EL (cell line): ENCODE results near the gene UVSSA.
"Not testable (repeated sequence)": the region's sequence is repeated elsewhere in the genome, so short reads cannot be mapped to it uniquely, and the experiment has no call there.

ENCODE experiments used
- DNase-seq: peaks from one replicate; pipeline ENCODE4 v3.0.0-alpha.2; 2016

UVSSA gene

DNA sequence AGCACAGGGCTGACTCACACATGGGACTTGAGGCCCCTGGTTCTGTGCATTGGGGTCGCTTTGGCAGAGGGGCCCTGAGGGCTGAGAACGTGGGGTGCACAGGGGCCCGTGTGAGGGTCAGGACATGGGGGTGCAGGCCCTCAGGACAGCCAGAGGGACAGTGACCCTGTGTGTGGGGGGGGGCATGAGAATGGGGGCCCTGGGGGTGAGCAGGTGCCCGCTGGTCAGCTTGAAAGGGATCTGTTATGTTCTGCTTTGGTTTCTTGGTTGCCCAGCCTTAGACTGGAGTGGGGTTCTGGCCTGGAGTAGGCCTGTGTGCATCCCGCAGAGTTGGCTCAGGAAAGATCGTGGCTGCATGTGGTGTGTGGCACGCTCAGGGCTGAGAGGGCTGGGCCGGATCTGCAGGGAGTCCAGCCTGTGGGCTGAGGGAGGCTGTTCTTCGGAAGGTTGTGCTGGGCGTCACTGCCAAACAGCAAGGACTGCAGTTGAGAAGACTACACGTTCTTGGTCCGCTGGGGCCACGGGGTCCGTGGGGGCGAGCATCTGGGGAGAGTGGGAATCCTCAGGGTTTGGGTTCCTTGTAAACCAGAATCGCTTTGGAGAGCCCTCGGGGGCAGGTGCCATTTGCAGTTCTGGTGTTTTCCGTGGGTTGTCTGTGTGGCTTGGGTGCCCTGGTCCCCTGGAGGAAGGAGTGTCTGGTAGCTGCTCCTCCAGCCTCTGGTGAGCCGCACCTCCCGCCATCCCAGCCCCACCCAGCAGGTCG lies 15.2 kb upstream of the UVSSA start:
- DNase-seq, result no peak

DNA sequence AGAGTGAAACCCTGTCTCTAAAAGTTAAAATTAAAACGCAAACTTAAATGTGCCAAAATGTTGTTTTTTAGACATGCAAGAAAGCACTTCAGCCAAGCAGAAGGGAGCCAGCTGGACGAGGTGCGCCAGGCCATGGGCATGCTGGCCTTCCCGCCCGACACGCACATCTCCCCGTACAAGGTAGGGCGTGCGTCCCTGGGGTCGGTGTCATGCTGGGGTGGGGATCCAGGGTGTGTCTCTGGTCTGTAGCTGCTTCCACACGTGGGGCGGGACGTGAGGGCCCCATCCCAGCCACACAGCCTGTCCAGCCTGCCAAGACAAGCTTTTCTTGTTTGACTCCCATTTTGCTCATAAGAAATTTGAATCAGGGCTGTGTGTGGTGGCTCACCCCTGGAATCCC lies 14.3 kb upstream of the UVSSA start:
- no peak for DNase-seq

DNA sequence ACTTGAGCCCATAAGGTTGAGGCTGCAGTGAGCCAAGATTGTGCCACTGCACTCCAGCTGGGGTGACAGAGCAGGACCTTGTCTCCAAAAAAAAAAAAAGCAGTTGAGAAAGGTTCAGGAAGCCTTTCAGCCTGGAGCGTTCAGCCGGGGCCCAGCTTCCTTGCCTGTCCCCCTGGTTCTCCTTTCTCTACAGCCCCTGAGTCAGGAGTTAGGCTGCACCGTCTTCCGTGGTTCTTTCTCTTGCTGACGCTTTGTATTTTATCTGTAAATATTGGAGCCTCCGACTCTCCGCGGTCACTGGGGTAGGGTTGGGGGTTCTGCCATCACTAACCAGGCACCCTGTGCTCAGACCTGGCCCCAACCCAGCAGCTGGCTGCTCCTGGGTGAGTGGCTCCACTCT lies 13.8 kb upstream of the UVSSA start:
- DNase-seq, result no peak

DNA sequence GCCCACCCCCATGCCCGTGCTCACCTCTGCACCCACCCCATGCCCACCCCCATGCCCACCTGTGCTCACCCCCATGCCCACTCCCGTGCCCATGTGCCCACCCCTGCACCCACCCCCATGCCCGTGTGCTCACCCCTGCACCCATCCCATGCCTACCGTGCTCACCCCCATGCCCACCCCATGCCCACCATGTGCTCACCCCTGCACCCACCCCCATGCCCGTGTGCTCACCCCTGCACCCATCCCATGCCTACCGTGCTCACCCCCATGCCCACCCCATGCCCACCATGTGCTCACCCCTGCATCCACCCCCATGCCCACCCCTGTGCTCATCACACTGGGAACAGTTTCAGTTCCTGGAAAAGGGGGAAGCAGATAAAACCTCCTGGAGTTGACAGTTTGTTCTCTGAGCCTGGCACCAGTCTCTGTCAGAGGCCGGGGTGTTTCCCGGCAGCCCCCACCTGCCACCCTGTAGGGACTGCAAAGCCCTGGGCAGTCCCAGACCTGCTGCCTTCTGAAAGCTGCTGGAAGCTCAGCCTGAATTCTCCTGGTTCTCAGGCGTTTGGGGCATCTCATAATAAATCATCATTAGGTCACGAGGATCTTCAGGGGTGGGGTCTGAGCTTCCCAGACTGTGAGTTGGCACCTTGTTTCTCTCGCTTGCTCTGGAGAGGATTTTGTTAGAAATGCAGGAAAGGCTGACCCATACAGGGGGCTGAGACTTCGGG lies 13.0 kb upstream of the UVSSA start:
- DNase-seq, result not testable (repeated sequence)

DNA sequence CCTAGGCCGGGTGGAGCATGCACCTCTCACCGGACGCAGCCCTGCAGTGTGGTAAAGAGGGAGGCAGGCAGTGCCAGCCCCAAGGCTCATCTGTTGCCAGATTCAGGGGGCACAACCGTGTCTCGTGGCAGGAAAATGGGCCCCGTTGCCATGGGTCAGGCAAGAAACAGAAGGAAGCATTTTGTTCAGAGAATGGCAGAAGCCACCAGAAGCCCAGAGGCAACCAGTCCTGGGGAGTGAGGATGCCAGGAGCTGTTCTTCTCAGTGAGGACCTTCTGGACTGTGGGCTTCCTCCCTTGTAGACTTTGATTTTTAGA lies 12.5 kb upstream of the UVSSA start:
- DNase-seq, result no peak

DNA sequence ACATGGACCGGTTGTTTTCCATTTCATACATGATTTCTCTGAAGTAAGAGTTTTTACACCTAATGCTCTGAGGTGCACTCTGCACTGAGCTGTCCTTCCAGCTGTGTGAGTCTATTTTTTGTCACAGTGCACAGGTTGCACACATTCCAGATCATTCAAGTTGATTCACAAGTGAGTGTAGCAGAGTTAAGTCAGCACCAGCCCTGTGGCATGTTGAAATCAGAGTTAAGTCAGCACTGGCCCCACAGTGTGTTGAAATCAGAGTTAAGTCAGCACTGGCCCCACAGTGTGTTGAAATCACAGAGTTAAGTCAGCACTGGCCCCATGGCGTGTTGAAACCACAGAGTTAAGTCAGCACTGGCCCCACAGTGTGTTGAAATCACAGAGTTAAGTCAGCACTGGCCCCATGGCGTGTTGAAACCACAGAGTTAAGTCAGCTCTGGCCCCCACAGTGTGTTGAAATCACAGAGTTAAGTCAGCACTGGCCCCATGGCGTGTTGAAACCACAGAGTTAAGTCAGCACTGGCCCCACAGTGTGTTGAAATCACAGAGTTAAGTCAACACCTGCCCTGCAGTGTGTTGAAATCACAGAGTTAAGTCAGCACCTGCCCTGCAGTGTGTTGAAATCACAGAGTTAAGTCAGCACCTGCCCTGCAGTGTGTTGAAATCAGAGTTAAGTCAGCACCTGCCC lies 11.7 kb upstream of the UVSSA start:
- not testable (repeated sequence) for DNase-seq

DNA sequence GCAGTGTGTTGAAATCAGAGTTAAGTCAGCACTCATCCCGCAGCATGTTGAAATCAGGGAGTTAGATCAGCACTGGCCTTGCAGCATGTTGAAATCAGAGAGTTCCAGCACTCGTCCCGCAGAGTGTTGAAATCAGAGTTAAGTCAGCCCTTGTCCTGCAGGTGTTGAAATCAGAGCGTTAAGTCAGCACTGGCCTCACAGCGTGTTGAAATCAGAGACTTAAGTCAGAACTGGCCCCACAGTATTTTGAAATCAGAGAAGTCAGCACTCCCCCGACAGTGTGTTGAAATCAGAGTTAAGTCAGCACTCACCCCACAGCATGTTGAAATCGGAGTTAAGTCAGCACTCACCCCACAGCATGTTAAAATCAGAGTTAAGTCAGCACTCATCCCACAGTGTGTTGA lies 10.9 kb upstream of the UVSSA start:
- no peak for DNase-seq

DNA sequence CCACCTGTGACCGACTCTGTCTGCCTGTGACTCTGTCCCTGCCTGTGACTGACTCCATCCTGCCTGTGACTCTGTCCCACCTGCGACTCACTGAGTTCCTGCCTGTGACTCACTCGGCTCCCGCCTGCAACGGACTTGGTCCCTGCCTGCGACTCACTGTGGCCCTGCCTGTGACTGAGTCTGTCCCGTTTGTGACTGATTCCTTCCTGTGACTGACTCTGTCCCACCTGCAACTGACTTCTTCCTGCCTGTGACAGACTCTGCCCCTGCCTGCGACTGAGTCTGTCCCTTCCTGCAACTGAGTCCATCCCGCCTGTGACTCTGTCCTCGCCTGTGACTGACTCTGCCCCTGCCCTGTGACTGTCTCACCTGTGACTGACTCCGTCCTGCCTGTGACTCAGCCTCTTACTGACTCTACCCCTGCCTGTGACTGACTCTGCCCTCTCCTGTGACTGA lies 9.6 kb upstream of the UVSSA start:
- peak; percentile 43 for DNase-seq

DNA sequence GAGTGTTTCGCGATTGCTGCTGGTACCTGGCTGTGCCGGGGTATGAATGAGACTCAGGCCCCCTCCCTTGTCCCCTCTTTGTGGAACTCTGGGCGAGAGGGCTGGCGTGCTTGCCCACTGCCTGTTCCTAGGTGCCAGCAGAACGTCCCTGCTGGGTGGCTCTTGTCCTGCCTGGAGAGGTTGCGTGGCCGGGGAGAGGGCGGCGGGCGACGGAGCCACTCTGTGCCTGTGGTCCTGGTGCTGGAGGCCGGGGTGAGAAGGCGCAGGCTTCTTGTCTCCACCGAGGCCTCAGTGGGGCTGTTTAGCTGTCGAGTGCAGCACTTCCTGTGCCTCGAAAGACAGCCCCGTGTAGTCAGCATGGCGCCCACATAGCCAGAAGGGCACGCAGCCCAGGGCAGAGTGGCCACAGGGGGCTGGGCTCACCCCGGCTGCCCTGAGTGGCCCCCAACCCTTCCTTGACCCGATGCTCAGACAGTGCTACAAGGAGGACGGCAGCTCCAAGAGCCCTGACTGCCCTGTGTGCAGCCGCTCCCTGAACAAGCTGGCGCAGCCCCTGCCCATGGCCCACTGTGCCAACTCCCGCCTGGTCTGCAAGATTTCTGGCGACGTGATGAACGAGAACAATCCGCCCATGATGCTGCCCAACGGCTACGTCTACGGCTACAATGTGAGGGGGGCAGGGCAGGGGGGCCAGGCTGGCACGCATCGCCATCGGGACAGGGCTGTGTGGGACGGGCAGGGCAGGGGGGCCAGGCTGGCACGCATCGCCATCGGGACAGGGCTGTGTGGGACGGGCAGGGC lies 8.9 kb upstream of the UVSSA start:
- DNase-seq, result no peak

DNA sequence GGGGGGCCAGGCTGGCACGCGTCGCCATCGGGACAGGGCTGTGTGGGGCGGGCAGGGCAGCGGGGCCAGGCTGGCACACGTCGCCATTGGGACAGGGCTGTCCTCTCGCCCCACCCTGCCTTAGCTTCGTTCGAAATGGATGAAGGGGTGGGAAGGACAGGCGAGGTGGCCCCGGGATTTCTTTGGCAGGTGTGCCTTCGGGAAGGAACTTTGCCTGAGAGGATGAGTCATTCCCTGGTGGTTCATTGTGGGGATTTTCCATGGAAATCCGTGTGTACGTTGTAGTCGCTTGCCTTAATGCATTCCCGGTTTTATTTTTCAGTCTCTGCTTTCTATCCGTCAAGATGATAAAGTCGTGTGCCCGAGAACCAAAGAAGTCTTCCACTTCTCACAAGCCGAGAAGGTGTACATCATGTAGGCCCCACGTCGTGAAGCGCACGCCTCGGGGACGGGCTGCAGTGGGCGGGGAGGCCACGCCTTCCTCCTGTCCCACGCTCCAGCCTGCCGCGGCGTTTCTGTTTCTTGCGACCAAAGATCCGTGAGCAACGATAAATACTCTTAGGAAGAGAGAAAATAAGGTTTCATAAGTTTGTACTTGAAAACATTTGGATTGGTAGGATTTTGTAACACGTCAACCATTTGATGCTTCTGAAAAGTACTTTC lies 8.1 kb upstream of the UVSSA start:
- no peak for DNase-seq

DNA sequence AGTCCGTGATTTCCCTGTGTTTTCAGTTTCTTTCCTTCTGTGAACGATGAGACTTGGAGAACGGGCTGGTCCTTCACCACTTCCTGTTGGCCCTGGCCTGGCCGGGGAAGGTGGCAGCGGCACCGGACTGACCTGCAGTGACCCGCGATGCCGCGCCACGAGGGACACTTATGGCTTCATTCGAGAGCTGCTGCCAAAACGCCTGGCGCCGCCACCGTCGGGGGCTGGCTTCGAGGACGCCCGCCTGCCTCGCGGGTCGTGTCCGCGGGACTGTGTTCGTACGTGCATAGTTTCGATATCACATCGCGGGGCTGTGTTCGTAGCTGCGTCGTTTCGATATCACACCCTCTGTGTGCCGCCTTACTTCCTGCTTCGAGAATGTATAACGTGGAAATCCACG lies 7.5 kb upstream of the UVSSA start:
- no peak for DNase-seq

DNA sequence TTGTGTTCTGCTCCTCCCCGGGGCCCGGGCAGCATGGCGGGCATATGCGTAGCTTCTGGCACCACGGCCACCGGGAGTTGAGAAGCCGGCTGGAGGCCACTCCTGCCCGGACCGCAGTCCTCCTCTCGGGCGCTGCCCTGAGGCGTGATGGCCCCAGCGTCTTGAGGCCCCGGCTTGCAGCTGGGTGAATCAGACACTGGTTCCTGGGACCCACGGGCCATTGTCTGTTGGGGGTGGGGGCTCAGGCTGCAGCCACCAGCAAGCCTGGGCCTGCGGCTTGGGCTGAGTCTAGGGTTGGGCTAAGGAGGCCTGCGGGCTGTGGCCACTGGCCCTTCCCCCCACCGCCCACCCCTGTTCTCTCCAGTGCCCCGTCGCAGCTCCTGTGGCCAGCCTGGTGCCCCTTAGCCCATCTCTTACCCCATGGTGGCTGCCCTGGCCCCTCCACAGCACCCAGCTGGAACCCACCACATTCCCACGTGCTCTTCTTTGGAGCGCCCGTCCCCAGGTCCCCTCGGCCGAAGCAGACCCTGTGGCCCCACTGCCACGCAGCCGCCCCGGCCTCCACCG lies 6.7 kb upstream of the UVSSA start:
- DNase-seq, result no peak

DNA sequence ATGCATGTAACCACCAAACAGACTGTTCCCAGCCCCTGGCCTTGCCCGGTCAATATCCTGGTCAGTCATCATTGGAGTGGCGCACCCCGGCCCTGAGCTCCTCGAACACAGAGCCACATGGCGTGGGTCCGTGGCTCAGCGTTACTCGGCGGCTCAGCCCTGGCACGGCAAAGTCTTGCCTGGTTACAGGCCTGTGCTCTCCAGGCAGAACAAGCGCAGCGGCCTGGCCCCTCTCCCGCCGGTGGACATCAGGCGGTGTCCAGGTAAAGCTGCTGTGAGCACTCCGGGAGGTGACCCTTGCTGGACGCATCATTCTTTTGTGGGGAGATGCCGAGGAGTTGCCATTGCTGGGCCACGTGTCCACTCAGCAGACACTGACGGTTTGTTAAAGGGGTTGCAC lies 6.1 kb upstream of the UVSSA start:
- DNase-seq, result no peak

DNA sequence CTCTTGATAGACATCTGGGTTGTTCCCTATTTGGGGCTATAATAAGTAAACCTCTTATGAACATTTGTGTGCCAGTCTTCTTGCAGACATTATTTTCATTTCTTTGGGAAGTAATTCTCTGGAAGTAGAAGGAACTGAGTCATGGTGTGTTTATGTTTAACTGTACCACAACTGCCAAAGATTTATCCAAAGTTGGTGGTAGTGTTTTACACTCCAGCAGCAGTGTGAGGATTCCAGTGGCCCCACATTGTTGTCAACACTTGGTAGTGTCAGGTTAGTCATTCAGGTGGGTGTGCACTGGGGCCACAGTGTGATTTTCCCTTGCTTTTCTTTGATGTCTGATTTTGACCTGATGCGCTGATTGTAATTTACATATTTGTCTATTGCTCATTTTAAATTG lies 5.0 kb upstream of the UVSSA start:
- DNase-seq, result no peak

DNA sequence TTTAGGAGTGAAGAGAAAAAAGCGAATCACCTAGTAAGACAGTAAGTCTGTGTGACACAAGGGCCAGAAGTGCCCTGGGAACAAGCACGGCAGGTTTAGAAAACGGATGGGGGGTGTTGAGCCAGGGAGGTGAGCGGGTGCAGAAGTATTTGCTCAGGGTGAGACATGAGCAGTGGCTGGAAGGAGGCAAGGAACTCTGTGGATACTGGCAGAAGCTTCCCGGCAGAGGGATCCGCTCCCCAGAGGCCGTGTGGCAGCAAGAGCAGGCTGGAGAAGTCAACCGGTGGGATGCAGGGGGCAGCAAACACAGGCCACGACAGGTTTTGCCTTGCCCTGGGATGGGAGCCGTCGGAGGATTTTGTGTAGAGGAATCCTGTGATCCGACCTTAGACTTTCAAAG lies 2.3 kb upstream of the UVSSA start:
- no peak for DNase-seq

DNA sequence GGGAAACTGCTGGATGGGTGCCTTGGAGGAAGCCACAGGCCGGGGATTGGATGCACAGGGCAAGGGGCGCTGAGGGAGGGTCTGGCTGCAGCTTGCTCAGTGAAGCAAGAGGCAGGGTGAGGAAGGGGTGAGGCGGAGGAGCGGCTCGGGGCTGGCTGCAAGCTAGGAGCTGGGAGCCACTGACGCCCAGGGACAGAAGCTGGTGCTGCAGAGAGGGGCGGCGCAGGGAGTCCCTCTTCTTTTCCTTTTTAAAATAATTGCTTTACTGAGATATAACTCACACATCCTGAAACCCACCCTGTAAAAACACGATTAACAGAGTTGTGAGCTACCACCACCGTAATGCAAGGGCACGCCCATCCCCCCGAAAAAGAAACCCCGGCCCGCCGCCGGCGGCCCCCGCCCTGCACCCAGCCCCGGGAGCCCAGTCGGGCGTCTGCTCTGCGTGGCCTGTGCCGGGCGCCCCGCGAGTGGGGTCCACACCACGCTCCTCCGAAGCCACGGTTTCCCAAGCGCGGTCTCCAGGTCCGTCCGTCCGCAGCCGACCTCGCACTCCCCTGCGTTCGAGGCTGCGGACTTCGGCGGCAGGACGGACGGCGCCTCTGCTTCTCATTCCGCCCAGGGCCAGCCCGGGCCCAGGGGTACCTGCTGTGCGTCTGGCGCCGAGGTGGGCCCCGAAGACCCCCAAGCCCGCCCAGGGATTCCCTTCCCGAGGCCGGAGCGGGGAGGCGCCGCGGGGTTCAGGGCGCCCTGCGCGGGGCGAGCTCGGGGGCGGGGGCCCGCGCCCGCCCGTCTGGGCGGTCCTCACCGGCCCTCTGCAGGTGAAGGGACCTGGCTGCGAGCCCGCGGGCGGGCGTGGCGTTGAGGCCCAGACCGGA lies 866 bp upstream of the UVSSA start:
- DNase-seq, result peak; percentile 38

DNA sequence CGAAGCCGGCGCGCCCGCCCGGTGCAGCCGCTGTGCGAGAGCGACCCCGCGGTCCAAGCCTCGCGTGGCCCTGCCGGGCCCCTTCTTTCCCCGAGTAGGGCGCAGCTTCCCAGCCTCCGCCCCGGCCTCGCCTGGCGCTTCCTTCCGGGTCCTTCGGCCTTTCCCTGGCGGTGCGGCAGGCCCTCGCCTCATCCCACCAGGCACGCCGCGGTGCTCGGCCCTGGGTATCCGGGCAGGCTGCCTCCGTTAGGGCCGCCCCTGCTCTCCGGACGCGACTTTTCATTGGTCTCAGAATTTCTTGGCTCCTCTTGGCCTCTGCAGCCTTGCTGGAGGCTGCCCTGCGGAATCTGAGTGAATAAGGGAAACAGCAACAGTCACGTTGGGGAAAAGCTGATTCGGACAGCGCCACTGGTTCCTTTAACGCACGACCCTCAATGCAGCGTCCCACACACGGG lies 429 bp downstream of the UVSSA start:
- peak; percentile 81 for DNase-seq

DNA sequence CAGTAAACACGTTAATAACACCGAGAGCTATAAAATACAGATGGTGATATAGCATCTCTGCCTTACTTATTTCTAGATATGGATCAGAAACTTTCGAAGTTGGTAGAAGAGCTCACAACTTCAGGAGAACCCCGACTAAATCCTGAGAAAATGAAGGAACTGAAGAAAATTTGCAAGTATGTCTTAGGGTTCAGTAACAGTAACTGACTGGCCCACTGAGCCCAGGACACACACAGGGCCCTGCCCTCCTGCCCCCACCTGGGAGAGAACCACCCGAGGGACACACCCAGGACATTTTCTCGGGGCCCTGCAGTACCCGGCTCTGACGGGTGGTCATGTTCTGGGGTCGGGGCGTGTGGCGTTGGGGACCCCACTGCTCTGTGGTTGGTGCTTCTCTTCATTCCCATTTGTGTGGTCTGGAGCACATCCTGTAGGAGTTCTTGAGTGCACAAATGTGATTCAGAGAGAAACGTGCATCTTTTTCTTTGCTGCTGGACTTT lies 1.1 kb downstream of the UVSSA start:
- DNase-seq, result no peak

DNA sequence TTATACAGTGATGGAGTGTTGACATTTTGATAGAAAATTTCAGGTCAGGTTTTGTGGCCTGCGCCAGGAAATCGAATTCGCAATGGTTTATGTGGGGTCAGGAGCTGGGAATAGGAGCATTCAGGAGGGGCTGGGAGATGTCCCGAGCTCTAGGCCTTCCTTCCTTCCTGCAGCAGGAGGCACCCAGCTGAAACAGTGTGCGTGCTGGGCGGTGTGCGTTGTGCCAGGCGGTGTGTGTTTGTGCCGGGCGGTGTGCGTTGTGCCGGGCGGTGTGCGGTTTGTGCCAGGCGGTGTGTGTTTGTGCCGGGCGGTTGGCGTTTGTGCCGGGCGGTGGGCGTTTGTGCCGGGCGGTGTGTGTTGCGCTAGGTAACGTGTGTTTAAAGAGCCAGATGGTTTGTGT lies 1.7 kb downstream of the UVSSA start:
- DNase-seq, result no peak

DNA sequence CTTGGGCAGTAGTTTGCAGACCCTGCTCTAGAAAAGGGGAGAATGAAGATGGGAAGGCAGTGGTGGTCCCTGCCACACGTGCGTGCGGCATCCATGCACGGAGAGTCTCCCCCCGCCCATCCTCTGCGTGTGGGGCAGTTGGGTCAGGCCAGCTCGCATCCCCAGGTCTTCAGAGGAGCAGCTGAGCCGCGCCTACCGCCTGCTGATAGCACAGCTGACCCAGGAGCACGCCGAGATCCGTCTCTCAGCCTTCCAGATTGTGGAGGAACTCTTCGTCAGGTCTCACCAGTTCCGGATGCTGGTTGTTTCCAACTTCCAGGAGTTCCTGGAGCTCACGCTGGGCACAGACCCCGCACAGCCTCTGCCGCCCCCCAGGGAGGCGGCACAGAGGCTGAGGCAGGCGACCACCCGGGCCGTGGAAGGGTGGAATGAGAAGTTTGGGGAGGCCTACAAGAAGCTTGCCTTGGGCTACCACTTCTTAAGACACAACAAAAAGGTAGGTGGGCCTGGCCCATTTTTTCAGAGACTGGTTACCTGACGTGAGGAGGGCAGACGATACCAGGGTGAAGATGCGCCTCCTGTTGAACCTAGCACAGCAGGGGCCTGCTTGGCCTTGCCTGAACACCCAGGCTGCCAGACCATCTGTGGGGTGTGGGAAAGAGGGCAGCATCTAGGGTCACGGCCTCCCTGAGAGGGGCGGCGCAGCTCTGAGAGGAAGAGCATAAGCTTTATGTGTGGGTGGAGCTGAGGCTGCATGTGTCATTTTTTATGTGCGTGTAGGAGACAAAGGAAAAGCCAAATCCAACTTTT lies 2.6 kb downstream of the UVSSA start:
- no peak for DNase-seq
